HCT116 (cell line): Measurements from ENCODE around the gene DCTN5. TPM values are rescaled to one million over a fixed set of nuclear protein-coding genes. Genes with fewer than 3 reads are reported as not detected.

Source experiments
- ATAC-seq: fragments of 200-7000 bp; cut with Tn5 transposase; 2 replicates; pipeline ENCODE4 v1.9.1; 2020; ENCODE audit warnings: mild to moderate bottlenecking, moderate library complexity
- BruUV-seq: library from RNA; stranded (reverse); fragments of 400-500 nt; replicated peaks from 2 replicates; lab custom pipeline; 2021; lab: Mats Ljungman, UMichigan
- CTCF ChIA-PET: fragments of 300-600 bp; sonication (Branson Sonifier 250); formaldehyde crosslinking; loops from one replicate; lab custom pipeline; 2021; ENCODE audit warnings: antibody characterized with exemption; lab: Charles Lee
- POLR2A ChIA-PET: fragments of 300-600, 350-600 bp; sonication (Branson Sonifier 250); formaldehyde crosslinking; loops from one replicate; lab custom pipeline; 2021; ENCODE audit warnings: antibody characterized with exemption; lab: Charles Lee
- RAD21 ChIA-PET, 2 experiments: fragments of 300-600 bp; sonication (Branson Sonifier 250); formaldehyde crosslinking; loops; one replicate each; lab custom pipeline; 2023; ENCODE audit warnings: low total read pairs in 2 of 2; ENCODE audit not compliant: uncharacterized antibody in 2 of 2, unreplicated experiment in 2 of 2, low non-redundant PET in 1 of 2; lab: Charles Lee
- DNase-seq: peaks from one replicate; pipeline ENCODE4 v3.0.0-alpha.2; 2010; ENCODE audit warnings: low read depth, low spot score
- H2AFZ ChIP-seq: fragments of 200-600 bp; shearing (Covaris generic), sonication (generic); 2 replicates; pipeline ENCODE4 v1.6.1; 2017; ENCODE audit warnings: low read depth, mixed run types, mixed read lengths, antibody characterized with exemption, low read length; ENCODE audit not compliant: poor library complexity, severe bottlenecking
- H3K27ac ChIP-seq: 2 replicates; pipeline ENCODE4 v1.5.1; 2012; ENCODE audit warnings: low read depth, low read length
- H3K27me3 ChIP-seq: fragments of 200-600 bp; sonication (generic); 2 replicates; pipeline ENCODE4 v1.6.1; 2016; ENCODE audit warnings: mixed run types, low read length, mixed read lengths; ENCODE audit not compliant: insufficient read depth
- H3K36me3 ChIP-seq, 2 experiments: fragments of 200-500 bp in 1 of 2; fragments of 200-600 bp in 1 of 2; sonication (Bioruptor generic) in 1 of 2; sonication (generic) in 1 of 2; 2 replicates each; pipeline versions ENCODE4 v1.5.1 to v1.6.1; 2014 to 2016; ENCODE audit warnings: low read length in 2 of 2, inconsistent platforms in 1 of 2, mixed read lengths in 1 of 2, mixed run types in 1 of 2; ENCODE audit not compliant: insufficient read depth in 2 of 2, control insufficient read depth in 1 of 2
- H3K4me1 ChIP-seq, 2 experiments: fragments of 200-600 bp in 1 of 2; sonication (generic) in 1 of 2; 2 replicates each; pipeline versions ENCODE4 v1.5.1 to v1.6.1; 2012 to 2017; ENCODE audit warnings: low read length in 2 of 2, inconsistent platforms in 1 of 2, mild to moderate bottlenecking in 1 of 2, mixed read lengths in 1 of 2, mixed run types in 1 of 2, moderate library complexity in 1 of 2; ENCODE audit not compliant: insufficient read depth in 2 of 2, control insufficient read depth in 1 of 2
- H3K4me2 ChIP-seq: fragments of 200-600 bp; sonication (generic); 2 replicates; pipeline ENCODE4 v1.6.1; 2017; ENCODE audit warnings: mixed run types, low read length, mixed read lengths
- H3K4me3 ChIP-seq, 2 experiments: fragments of 200-600 bp in 1 of 2; sonication (generic) in 1 of 2; replicated peaks in 1 of 2; 2 replicates each; pipeline ENCODE4 v1.5.1; 2011 to 2016; ENCODE audit warnings: low read length in 2 of 2, control low read depth in 1 of 2, low read depth in 1 of 2, mild to moderate bottlenecking in 1 of 2, mixed read lengths in 1 of 2, mixed run types in 1 of 2
- H3K79me2 ChIP-seq: fragments of 200-600 bp; sonication (generic); 2 replicates; pipeline ENCODE4 v1.6.1; 2017; ENCODE audit warnings: mild to moderate bottlenecking, mixed run types, low read length, moderate library complexity, mixed read lengths; ENCODE audit not compliant: insufficient read depth
- H3K9ac ChIP-seq: fragments of 200-600 bp; sonication (generic); 2 replicates; pipeline ENCODE4 v1.6.1; 2016; ENCODE audit warnings: low read length, mixed read lengths
- H3K9me2 ChIP-seq: fragments of 200-600 bp; sonication (generic), shearing (Covaris generic); 2 replicates; pipeline ENCODE4 v1.6.1; 2017; ENCODE audit warnings: mixed run types, mild to moderate bottlenecking, moderate library complexity; ENCODE audit not compliant: insufficient read depth
- H3K9me3 ChIP-seq, 2 experiments: fragments of 200-500 bp in 1 of 2; fragments of 200-600 bp in 1 of 2; sonication (Bioruptor generic) in 1 of 2; sonication (generic) in 1 of 2; 2 replicates each; pipeline ENCODE4 v1.6.1; 2014 to 2017; ENCODE audit warnings: low read length in 2 of 2, mixed read lengths in 2 of 2, inconsistent platforms in 1 of 2, low read depth in 1 of 2, mild to moderate bottlenecking in 1 of 2, mixed run types in 1 of 2, moderate library complexity in 1 of 2; ENCODE audit not compliant: control insufficient read depth in 1 of 2, insufficient read depth in 1 of 2
- H4K20me1 ChIP-seq: fragments of 200-600 bp; sonication (generic), shearing (Covaris generic); 2 replicates; pipeline ENCODE4 v1.6.1; 2017; ENCODE audit warnings: mixed run types, mild to moderate bottlenecking, moderate library complexity; ENCODE audit not compliant: insufficient read depth
- ATF3 ChIP-seq: IDR thresholded peaks from 2 replicates; pipeline ENCODE4 v1.6.1; 2012
- CEBPB ChIP-seq: IDR thresholded peaks from 2 replicates; pipeline ENCODE4 v1.6.1; 2012; ENCODE audit warnings: low read depth
- EGR1 ChIP-seq: IDR thresholded peaks from 2 replicates; pipeline ENCODE4 v1.6.1; 2012; ENCODE audit warnings: low read depth
- ELF1 ChIP-seq: IDR thresholded peaks from 2 replicates; pipeline ENCODE4 v1.6.1; 2012; ENCODE audit warnings: low read depth, borderline replicate concordance
- JUND ChIP-seq: IDR thresholded peaks from 2 replicates; pipeline ENCODE4 v1.6.1; 2012
- POLR2AphosphoS5 ChIP-seq: IDR thresholded peaks from 2 replicates; pipeline ENCODE4 v1.6.1; 2011; ENCODE audit warnings: mild to moderate bottlenecking, low read depth, low read length, moderate library complexity
- RAD21 ChIP-seq: IDR thresholded peaks from 2 replicates; pipeline ENCODE4 v1.6.1; 2012; ENCODE audit warnings: low read depth, mild to moderate bottlenecking
- REST ChIP-seq: IDR thresholded peaks from 2 replicates; pipeline ENCODE4 v1.6.1; 2012; ENCODE audit warnings: low read depth
- SRF ChIP-seq: IDR thresholded peaks from 2 replicates; pipeline ENCODE4 v1.6.1; 2012; ENCODE audit warnings: low read depth
- TCF7L2 ChIP-seq: IDR thresholded peaks from 2 replicates; pipeline ENCODE4 v1.7.0; 2011; ENCODE audit warnings: borderline replicate concordance, inconsistent platforms; ENCODE audit not compliant: insufficient read depth, insufficient read length; ENCODE audit errors: extremely low read depth
- YY1 ChIP-seq: IDR thresholded peaks from 2 replicates; pipeline ENCODE4 v1.6.1; 2011; ENCODE audit warnings: low read length, low read depth, moderate library complexity, mild to moderate bottlenecking; ENCODE audit not compliant: insufficient replicate concordance; ENCODE audit errors: extremely low read depth
- ZNF274 ChIP-seq: fragments of 200-500 bp; sonication (Bioruptor generic); IDR thresholded peaks from 2 replicates; pipeline ENCODE4 v1.6.1; 2014; ENCODE audit warnings: mild to moderate bottlenecking, low read depth, low read length, inconsistent platforms
- intact Hi-C: fragments of 100-400 bp; cut with micrococcal nuclease; formaldehyde crosslinking; loops from 2 replicates; pipeline ENCODE4 v1.10.0; 2022
- total RNA-seq: library from RNA; stranded (reverse); gene quantifications from one replicate; pipeline ENCODE4 v1.2.1, GENCODE V29; 2021; ENCODE audit not compliant: unreplicated experiment

The DCTN5 gene
- total RNA-seq, 1 experiment from 2014 or later: 42.9 TPM

DNA sequence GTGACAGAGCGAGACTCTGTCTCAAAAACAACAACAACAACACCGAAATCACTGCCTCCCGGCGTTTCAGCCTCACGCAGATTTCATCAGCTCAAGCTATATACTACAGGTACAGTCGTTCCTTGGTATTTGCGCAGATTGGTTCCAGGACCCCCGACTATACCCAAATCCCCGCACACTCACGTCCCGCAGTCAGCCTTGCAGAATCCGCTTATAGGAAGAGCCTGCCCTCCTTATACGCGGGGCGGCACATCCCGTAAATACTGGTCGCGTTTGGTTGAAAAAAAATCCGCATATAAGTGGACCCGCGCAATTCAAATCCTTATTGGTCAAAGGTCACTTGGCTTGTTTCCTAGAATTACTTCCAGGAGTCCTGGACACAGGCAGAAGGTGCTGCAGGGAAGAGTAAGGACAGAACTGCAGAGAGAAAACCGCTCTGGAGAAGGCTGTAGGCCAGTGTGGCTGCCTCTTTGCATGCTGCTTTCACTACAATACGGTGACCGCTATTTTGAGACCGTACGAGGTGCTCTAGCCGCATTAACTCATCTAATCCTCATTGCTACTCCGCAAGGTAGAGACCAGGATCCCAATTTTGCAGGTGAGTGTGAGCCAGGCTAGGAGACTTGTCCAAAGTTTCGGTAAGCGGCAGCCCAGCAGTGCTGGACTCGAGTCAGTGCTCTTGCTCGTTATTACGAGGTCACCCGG is 45.9 kb upstream of the DCTN5 start:
- no peak for DNase-seq
- Histone ChIP-seq H3K4me1 (peaks cover 16 to 25% of the 10 kb centered on the region in 2 experiments; a peak in 3 of 4 replicates), H3K9me2 (no peaks in the 10 kb centered on the region), H3K79me2 (peaks cover 56% of the 10 kb centered on the region), H3K36me3 (peaks cover 13 to 28% of the 10 kb centered on the region in 2 experiments), H3K9ac (peak overlapping the region; percentile 98)
- POLR2A ChIA-PET: no interaction called here
- ATAC-seq: 0 out of 2 replicates have a peak, but pooled peaks have one; percentile 1
- BruUV-seq: TSS peak; percentile 66
- TF ChIP-seq REST (no peak), ZNF274 (no peak), RAD21 (no peak), ATF3 (no peak), YY1 (no peak), ELF1 (no peak), TCF7L2 (no peak), EGR1 (no peak), JUND (no peak), POLR2AphosphoS5 (no peak), CEBPB (no peak), SRF (no peak)
- TF ChIP-seq, all 23 proteins: peak for 0
- Histone ChIP-seq H3K27ac (peak overlapping the region; percentile 77), H3K9me3 (no peaks in the 10 kb centered on the region), H3K27me3 (no peaks in the 10 kb centered on the region), H2AFZ (no peak overlapping the region), H3K4me3 (peak overlapping the region; percentile 85 to 100), H3K4me2 (peak overlapping the region; percentile 89), H4K20me1 (no peaks in the 10 kb centered on the region)
- intact Hi-C loops: no loop called here
- ChIA-PET RAD21 (no interaction called here), CTCF (no interaction called here)
